IMR-90 (cell line): ENCODE measurements around the gene OR2H1.

ENCODE experiments used
- MXI1 ChIP-seq: IDR thresholded peaks from 2 replicates; pipeline ENCODE4 v1.6.1; 2012; ENCODE audit warnings: low read depth, mild to moderate bottlenecking, low read length, moderate library complexity, borderline replicate concordance
- POLR2A ChIP-seq: IDR thresholded peaks from 2 replicates; pipeline ENCODE4 v1.6.1; 2012; ENCODE audit warnings: mild to moderate bottlenecking, low read depth, low read length
- TF ChIP-seq, protein P1 (sequence below): conservative IDR thresholded peaks from 2 replicates; pipeline ENCODE4 v1.5.1; 2012; ENCODE audit warnings: mild to moderate bottlenecking, low read depth, low read length, improper control_type of control experiment
- TF ChIP-seq, protein P2 (sequence below): fragments of 150-350 bp; IDR thresholded peaks from 2 replicates; pipeline ENCODE4 v1.6.1; 2017; ENCODE audit warnings: mild to moderate bottlenecking, antibody characterized with exemption, low read length, low read depth

GRCh38 chr6:29477923-29478450 lies 21.0 kb downstream of the OR2H1 start:
- TF ChIP-seq MXI1: no peak
- no peak for TF ChIP-seq POLR2A
- TF ChIP-seq, protein P1, sequence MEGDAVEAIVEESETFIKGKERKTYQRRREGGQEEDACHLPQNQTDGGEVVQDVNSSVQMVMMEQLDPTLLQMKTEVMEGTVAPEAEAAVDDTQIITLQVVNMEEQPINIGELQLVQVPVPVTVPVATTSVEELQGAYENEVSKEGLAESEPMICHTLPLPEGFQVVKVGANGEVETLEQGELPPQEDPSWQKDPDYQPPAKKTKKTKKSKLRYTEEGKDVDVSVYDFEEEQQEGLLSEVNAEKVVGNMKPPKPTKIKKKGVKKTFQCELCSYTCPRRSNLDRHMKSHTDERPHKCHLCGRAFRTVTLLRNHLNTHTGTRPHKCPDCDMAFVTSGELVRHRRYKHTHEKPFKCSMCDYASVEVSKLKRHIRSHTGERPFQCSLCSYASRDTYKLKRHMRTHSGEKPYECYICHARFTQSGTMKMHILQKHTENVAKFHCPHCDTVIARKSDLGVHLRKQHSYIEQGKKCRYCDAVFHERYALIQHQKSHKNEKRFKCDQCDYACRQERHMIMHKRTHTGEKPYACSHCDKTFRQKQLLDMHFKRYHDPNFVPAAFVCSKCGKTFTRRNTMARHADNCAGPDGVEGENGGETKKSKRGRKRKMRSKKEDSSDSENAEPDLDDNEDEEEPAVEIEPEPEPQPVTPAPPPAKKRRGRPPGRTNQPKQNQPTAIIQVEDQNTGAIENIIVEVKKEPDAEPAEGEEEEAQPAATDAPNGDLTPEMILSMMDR: no peak
- TF ChIP-seq, protein P2, sequence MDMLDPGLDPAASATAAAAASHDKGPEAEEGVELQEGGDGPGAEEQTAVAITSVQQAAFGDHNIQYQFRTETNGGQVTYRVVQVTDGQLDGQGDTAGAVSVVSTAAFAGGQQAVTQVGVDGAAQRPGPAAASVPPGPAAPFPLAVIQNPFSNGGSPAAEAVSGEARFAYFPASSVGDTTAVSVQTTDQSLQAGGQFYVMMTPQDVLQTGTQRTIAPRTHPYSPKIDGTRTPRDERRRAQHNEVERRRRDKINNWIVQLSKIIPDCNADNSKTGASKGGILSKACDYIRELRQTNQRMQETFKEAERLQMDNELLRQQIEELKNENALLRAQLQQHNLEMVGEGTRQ: no peak
